Measurements from ENCODE around the gene SDK2. TPM values are rescaled to one million over a fixed set of nuclear protein-coding genes. Genes with fewer than 3 reads are reported as not detected.

The SDK2 gene
- total and polyA plus RNA-seq, 2 of the 4 experiments (the other 2 are of a cell fraction): under 0.01 to 0.03 TPM

DNA sequence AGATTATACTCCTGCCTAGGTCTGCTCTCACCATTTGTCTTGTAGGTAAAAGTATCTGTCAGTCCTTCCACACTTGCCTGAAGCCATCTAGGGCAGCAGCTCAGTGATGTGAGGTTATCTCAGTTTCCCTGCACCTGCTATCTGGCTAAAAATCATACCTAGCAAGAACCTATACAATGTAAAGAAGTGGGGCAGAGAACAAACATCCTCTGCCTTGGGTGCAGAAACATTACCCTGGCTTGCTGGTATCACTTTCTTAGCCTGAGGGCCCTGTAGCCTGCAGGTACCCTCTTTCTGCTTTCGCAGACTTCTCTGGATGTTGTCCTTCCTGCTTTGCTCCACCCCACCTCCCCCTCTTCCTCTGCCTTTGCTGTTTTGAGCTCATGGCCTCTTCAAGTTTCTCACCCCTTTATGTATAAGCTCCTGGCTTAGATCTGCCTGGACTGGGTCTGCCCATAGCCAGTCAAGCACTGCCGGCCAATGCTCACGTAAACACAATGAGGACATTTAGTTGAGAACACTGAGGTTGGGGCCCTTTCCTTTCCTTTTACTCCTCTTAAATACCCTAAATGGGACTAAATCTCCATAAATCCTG, 8.7 kb upstream of the SDK2 start:
- Histone ChIP-seq H3K9me1 (ENCODE audit: insufficient read depth, low read length) (no peaks in the 10 kb centered on the region), H3K4me3 (ENCODE audit: insufficient read depth, low read depth, low read length) (no peak overlapping the region), H3K36me3 (ENCODE audit: control insufficient read depth, insufficient read depth, low read length) (no peaks in the 10 kb centered on the region), H4K91ac (ENCODE audit: insufficient read depth, low read depth, low read length) (no peak overlapping the region), H2BK5ac (ENCODE audit: low read depth, low read length, poor library complexity, severe bottlenecking) (no peak overlapping the region), H3K4me2 (ENCODE audit: low read depth, low read length) (no peak overlapping the region), H3K79me1 (ENCODE audit: low read depth in 1 of 2, low read length in 2 of 2) (no peaks in the 10 kb centered on the region), H3K14ac (replicated peaks; ENCODE audit: low read depth, low read length) (no peak overlapping the region), H2BK120ac (ENCODE audit: low read depth, low read length) (no peak overlapping the region), H3K4me1 (ENCODE audit: control insufficient read depth, insufficient read depth, low read length) (no peaks in the 10 kb centered on the region), H2AK5ac (ENCODE audit: low read depth, low read length) (no peak overlapping the region), H3K27ac (ENCODE audit: insufficient read depth, low read length) (no peak overlapping the region), H4K5ac (ENCODE audit: low read depth, low read length) (no peak overlapping the region), H3K23ac (ENCODE audit: low read depth, low read length) (no peak overlapping the region), H3K4ac (ENCODE audit: low read depth, low read length) (no peak overlapping the region), H4K20me1 (ENCODE audit: insufficient read depth, low read length) (no peaks in the 10 kb centered on the region), H2AK9ac (replicated peaks; ENCODE audit: low read depth, low read length, poor library complexity) (no peak overlapping the region), H3K56ac (ENCODE audit: extremely low read depth, insufficient read depth, low read length) (no peak overlapping the region), H3K18ac (ENCODE audit: low read depth, low read length) (no peak overlapping the region), H2AFZ (replicated peaks; ENCODE audit: low read length, poor library complexity) (no peak overlapping the region), H2BK15ac (ENCODE audit: low read depth, low read length) (no peak overlapping the region), H3K9ac (ENCODE audit: low read depth, low read length) (no peak overlapping the region), H2BK20ac (ENCODE audit: low read depth, low read length) (no peak overlapping the region), H3K9me3 (ENCODE audit: control insufficient read depth, insufficient read depth, low read length) (peaks cover 7% of the 10 kb centered on the region), H3K27me3 (ENCODE audit: control insufficient read depth, insufficient read depth, low read length) (no peaks in the 10 kb centered on the region), H4K8ac (ENCODE audit: low read depth in 2 of 2, low read length in 2 of 2) (no peak overlapping the region)
- ChIA-PET CTCF (no interaction called here), POLR2A (ENCODE audit: unreplicated experiment) (no interaction called here)
- DNase-seq (no peak), ATAC-seq (ENCODE audit: low read depth) (no peak)
- no peak for TF ChIP-seq POLR2A (IDR thresholded peaks at IDR 0.05; ENCODE audit: low read depth, low read length)
- TF ChIP-seq RFX5 (IDR thresholded peaks at IDR 0.05; ENCODE audit: low read depth, low read length): no peak
- TF ChIP-seq RAD21 (IDR thresholded peaks at IDR 0.05; ENCODE audit: low read length): no peak
- no peak for TF ChIP-seq SMC3 (IDR thresholded peaks at IDR 0.05; ENCODE audit: low read depth, low read length)
- TF ChIP-seq MAZ (IDR thresholded peaks at IDR 0.05; ENCODE audit: borderline replicate concordance, low read depth, low read length): no peak
- TF ChIP-seq NFE2L2 (IDR thresholded peaks at IDR 0.05; ENCODE audit: low read depth, low read length): no peak
- TF ChIP-seq, protein P1, sequence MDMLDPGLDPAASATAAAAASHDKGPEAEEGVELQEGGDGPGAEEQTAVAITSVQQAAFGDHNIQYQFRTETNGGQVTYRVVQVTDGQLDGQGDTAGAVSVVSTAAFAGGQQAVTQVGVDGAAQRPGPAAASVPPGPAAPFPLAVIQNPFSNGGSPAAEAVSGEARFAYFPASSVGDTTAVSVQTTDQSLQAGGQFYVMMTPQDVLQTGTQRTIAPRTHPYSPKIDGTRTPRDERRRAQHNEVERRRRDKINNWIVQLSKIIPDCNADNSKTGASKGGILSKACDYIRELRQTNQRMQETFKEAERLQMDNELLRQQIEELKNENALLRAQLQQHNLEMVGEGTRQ (IDR thresholded peaks at IDR 0.05; ENCODE audit: low read depth, low read length): no peak
- TF ChIP-seq CHD1 (IDR thresholded peaks at IDR 0.05; ENCODE audit: low read depth, low read length): no peak
- TF ChIP-seq CEBPB (IDR thresholded peaks at IDR 0.05; ENCODE audit: low read depth, low read length): no peak
- TF ChIP-seq BHLHE40 (IDR thresholded peaks at IDR 0.05; ENCODE audit: low read depth, low read length): no peak
- TF ChIP-seq, protein P2, sequence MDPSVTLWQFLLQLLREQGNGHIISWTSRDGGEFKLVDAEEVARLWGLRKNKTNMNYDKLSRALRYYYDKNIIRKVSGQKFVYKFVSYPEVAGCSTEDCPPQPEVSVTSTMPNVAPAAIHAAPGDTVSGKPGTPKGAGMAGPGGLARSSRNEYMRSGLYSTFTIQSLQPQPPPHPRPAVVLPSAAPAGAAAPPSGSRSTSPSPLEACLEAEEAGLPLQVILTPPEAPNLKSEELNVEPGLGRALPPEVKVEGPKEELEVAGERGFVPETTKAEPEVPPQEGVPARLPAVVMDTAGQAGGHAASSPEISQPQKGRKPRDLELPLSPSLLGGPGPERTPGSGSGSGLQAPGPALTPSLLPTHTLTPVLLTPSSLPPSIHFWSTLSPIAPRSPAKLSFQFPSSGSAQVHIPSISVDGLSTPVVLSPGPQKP (IDR thresholded peaks at IDR 0.05; ENCODE audit: borderline replicate concordance, low read depth, low read length): no peak
- no peak for TF ChIP-seq MXI1 (IDR thresholded peaks at IDR 0.05; ENCODE audit: borderline replicate concordance, low read depth, low read length)
- no peak for TF ChIP-seq FOS (IDR thresholded peaks at IDR 0.05; ENCODE audit: low read depth, low read length)
- BruUV-seq (replicated peaks): no TSS peak
- in situ Hi-C loops (cut with MboI; ENCODE audit: low sequenced_read_pairs) (no loop called here), intact Hi-C loops (cut with micrococcal nuclease) (no loop called here), dilution Hi-C loops (cut with HindIII; ENCODE audit: low sequenced_read_pairs, unreplicated experiment) (no loop called here)
- WGBS, 2 experiments (ENCODE audit: extremely low coverage in 2 of 2, insufficient read length in 1 of 2): 40% methylated on average over 1 of the region's 3 CpGs; no CpG with 5 or more reads in 1 of the 2 experiments
